ENCODE data around the gene TTLL5.

The TTLL5 gene

GRCh38 chr14:75871181-75871880 is 210.3 kb downstream of the TTLL5 start:
- no peak for DNase-seq (ENCODE audit: low spot score)

GRCh38 chr14:75875958-75876357 is 214.9 kb downstream of the TTLL5 start:
- DNase-seq (ENCODE audit: low spot score) = no peak

GRCh38 chr14:75876530-75876929 is 215.5 kb downstream of the TTLL5 start:
- no peak for DNase-seq (ENCODE audit: low spot score)

GRCh38 chr14:75877292-75877691 is 216.2 kb downstream of the TTLL5 start:
- peak; percentile 8 for DNase-seq (ENCODE audit: low spot score)

- no peak for DNase-seq (ENCODE audit: low spot score)
Measured at GRCh38 chr14:75877884-75878283, 216.8 kb downstream of the TTLL5 start.

GRCh38 chr14:75879031-75879430 is 218.0 kb downstream of the TTLL5 start:
- no peak for DNase-seq (ENCODE audit: low spot score)

- DNase-seq (ENCODE audit: low spot score) = no peak
Measured at GRCh38 chr14:75880512-75880911, 219.5 kb downstream of the TTLL5 start.

GRCh38 chr14:75881994-75882393 is 220.9 kb downstream of the TTLL5 start:
- DNase-seq (ENCODE audit: low spot score) = no peak

GRCh38 chr14:75884198-75884611 is 223.2 kb downstream of the TTLL5 start:
- no peak for DNase-seq (ENCODE audit: low spot score)

- DNase-seq (ENCODE audit: low spot score) = no peak
Measured at GRCh38 chr14:75885829-75886228, 224.8 kb downstream of the TTLL5 start.

- DNase-seq (ENCODE audit: low spot score) = no peak
Measured at GRCh38 chr14:75886636-75887348, 225.7 kb downstream of the TTLL5 start.

- DNase-seq (ENCODE audit: low spot score) = no peak
Measured at GRCh38 chr14:75888945-75889344, 227.9 kb downstream of the TTLL5 start.

- peak; percentile 16 for DNase-seq (ENCODE audit: low spot score)
Measured at GRCh38 chr14:75896341-75896740, 235.3 kb downstream of the TTLL5 start.

- DNase-seq (ENCODE audit: low spot score) = no peak
Measured at GRCh38 chr14:75904311-75904710, 243.3 kb downstream of the TTLL5 start.

GRCh38 chr14:75905147-75905904 is 244.3 kb downstream of the TTLL5 start:
- DNase-seq (ENCODE audit: low spot score) = no peak

GRCh38 chr14:75906228-75906627 is 245.2 kb downstream of the TTLL5 start:
- DNase-seq (ENCODE audit: low spot score) = no peak

GRCh38 chr14:75906680-75907280 is 245.7 kb downstream of the TTLL5 start:
- peak; percentile 63 for DNase-seq (ENCODE audit: low spot score)

GRCh38 chr14:75907756-75908359 is 246.8 kb downstream of the TTLL5 start:
- no peak for DNase-seq (ENCODE audit: low spot score)

- DNase-seq (ENCODE audit: low spot score) = no peak
Measured at GRCh38 chr14:75909630-75910029, 248.6 kb downstream of the TTLL5 start.

GRCh38 chr14:75910048-75910447 is 249.0 kb downstream of the TTLL5 start:
- DNase-seq (ENCODE audit: low spot score) = peak; percentile 74

GRCh38 chr14:75911883-75912282 is 250.8 kb downstream of the TTLL5 start:
- no peak for DNase-seq (ENCODE audit: low spot score)

- no peak for DNase-seq (ENCODE audit: low spot score)
Measured at GRCh38 chr14:75913183-75913582, 252.1 kb downstream of the TTLL5 start.
